ENCODE results near the gene BDH1.

- TF ChIP-seq CTCF (IDR thresholded peaks at IDR 0.05; ENCODE audit: low read depth, low read length) (no peak), POLR2A (IDR thresholded peaks at IDR 0.05; ENCODE audit: extremely low read depth, insufficient read length) (no peak)
These were observed 41.6 kb downstream of the BDH1 start for GRCh38 chr3:197513953-197514785.
